Tibial nerve (tissue), 3 donors: Measurements from ENCODE around the gene LYPLAL1.

Experiments
- POLR2A ChIP-seq, 2 donors: fragments of 450-650 bp; IDR thresholded peaks; one replicate each; pipeline ENCODE4 v1.6.1; 2017; ENCODE audit warnings: antibody characterized with exemption in 2 of 2, mild to moderate bottlenecking in 2 of 2, moderate library complexity in 2 of 2
- TF ChIP-seq, protein P1 (sequence below), 5 experiments: fragments of 200-600 bp in 3 of 5; fragments of 450-650 bp in 2 of 5; sonication (generic) in 3 of 5; IDR thresholded peaks; one replicate each; pipeline ENCODE4 v1.5.1; 2016 to 2019; ENCODE audit warnings: antibody characterized with exemption in 5 of 5, mild to moderate bottlenecking in 3 of 5, moderate library complexity in 2 of 5

DNA sequence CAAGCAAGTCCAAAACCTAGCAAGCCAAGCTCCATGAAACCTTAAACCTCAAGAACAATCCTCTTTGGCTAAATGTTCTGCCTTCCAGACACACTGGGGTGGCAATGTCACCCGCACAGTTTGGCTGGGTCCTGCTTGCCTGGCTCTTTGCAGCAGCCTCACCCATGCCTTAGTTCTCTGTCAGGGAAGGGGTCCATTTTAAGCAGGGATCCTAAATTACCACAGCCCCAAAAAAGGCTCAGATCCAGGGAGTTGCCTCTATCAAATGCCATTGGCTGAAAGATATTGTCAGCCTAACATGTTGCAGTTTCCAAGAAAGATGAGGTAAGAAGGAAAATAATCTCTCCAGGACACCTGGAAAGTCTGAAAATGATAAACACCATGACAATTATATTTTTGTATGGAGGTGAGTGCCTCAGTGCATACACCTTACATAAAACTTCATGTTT is 26.1 kb upstream of the LYPLAL1 start:
- TF ChIP-seq, protein P1, sequence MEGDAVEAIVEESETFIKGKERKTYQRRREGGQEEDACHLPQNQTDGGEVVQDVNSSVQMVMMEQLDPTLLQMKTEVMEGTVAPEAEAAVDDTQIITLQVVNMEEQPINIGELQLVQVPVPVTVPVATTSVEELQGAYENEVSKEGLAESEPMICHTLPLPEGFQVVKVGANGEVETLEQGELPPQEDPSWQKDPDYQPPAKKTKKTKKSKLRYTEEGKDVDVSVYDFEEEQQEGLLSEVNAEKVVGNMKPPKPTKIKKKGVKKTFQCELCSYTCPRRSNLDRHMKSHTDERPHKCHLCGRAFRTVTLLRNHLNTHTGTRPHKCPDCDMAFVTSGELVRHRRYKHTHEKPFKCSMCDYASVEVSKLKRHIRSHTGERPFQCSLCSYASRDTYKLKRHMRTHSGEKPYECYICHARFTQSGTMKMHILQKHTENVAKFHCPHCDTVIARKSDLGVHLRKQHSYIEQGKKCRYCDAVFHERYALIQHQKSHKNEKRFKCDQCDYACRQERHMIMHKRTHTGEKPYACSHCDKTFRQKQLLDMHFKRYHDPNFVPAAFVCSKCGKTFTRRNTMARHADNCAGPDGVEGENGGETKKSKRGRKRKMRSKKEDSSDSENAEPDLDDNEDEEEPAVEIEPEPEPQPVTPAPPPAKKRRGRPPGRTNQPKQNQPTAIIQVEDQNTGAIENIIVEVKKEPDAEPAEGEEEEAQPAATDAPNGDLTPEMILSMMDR (IDR thresholded peaks at IDR 0.05), result no peak
- no peak for TF ChIP-seq POLR2A (IDR thresholded peaks at IDR 0.05)
